GM23338 (cell line): ENCODE data around the gene C6orf136. TPM values are rescaled to one million over a fixed set of nuclear protein-coding genes. Genes with fewer than 3 reads are reported as not detected.

Experiments used
- ATAC-seq: fragments of 200-7000 bp; cut with Tn5 transposase; 3 replicates; pipeline ENCODE4 v1.9.1; 2020
- DNase-seq: peaks from one replicate; pipeline ENCODE4 v3.0.0-alpha.2; 2015; ENCODE audit warnings: low spot score
- H2AFZ ChIP-seq: fragments of 200-600 bp; sonication (generic); 2 replicates; pipeline ENCODE4 v1.8.0; 2016; ENCODE audit warnings: antibody characterized with exemption, mild to moderate bottlenecking, moderate library complexity
- H3F3A ChIP-seq: fragments of 200-600 bp; sonication (generic); replicated peaks from 2 replicates; pipeline ENCODE4 v1.8.0; 2017; ENCODE audit warnings: antibody characterized with exemption, mixed run types, low read depth
- H3K27ac ChIP-seq: fragments of 200-600 bp; sonication (generic); 2 replicates; pipeline ENCODE4 v1.6.1; 2016; ENCODE audit warnings: low read depth
- H3K27me3 ChIP-seq: fragments of 200-600 bp; sonication (generic); 2 replicates; pipeline ENCODE4 v1.8.0; 2016; ENCODE audit warnings: mild to moderate bottlenecking, mixed run types, moderate library complexity; ENCODE audit not compliant: insufficient read depth
- H3K36me3 ChIP-seq: fragments of 200-600 bp; sonication (generic); 2 replicates; pipeline ENCODE4 v1.8.0; 2016; ENCODE audit warnings: mild to moderate bottlenecking; ENCODE audit not compliant: insufficient read depth
- H3K4me1 ChIP-seq: fragments of 200-600 bp; sonication (generic); 2 replicates; pipeline ENCODE4 v1.8.0; 2016; ENCODE audit warnings: mild to moderate bottlenecking, moderate library complexity; ENCODE audit not compliant: insufficient read depth
- H3K4me2 ChIP-seq: fragments of 200-600 bp; sonication (generic); 2 replicates; pipeline ENCODE4 v1.7.1; 2017; ENCODE audit warnings: mixed run types
- H3K4me3 ChIP-seq: fragments of 200-600 bp; sonication (generic); 2 replicates; pipeline ENCODE4 v1.6.1; 2016; ENCODE audit warnings: mixed run types
- H3K79me2 ChIP-seq: fragments of 200-600 bp; sonication (generic); replicated peaks from 2 replicates; pipeline ENCODE4 v1.8.0; 2017; ENCODE audit warnings: mild to moderate bottlenecking; ENCODE audit not compliant: insufficient read depth
- H3K9me2 ChIP-seq: fragments of 200-600 bp; sonication (generic); 2 replicates; pipeline ENCODE4 v1.8.0; 2017; ENCODE audit not compliant: insufficient read depth
- H4K20me1 ChIP-seq: fragments of 200-600 bp; sonication (generic); replicated peaks from 2 replicates; pipeline ENCODE4 v1.8.0; 2017; ENCODE audit warnings: mild to moderate bottlenecking; ENCODE audit not compliant: insufficient read depth
- H3K27ac Mint-ChIP-seq: 2 replicates; pipeline ENCODE4 v1.8.0; 2020; ENCODE audit warnings: inconsistent platforms, mild to moderate bottlenecking, moderate library complexity, mixed read lengths
- H3K27me3 Mint-ChIP-seq: 3 replicates; pipeline ENCODE4 v1.8.0; 2022; ENCODE audit warnings: low read depth, mild to moderate bottlenecking, moderate library complexity, mixed read lengths, inconsistent platforms; ENCODE audit not compliant: insufficient read depth, poor library complexity
- H3K36me3 Mint-ChIP-seq: 3 replicates; pipeline ENCODE4 v1.8.0; 2021; ENCODE audit warnings: low read depth, mild to moderate bottlenecking, inconsistent platforms, moderate library complexity, mixed read lengths
- H3K4me1 Mint-ChIP-seq: 3 replicates; pipeline ENCODE4 v1.8.0; 2020; ENCODE audit warnings: mild to moderate bottlenecking, inconsistent platforms, mixed read lengths
- H3K4me3 Mint-ChIP-seq: 3 replicates; pipeline ENCODE4 v1.8.0; 2021; ENCODE audit warnings: moderate library complexity, mild to moderate bottlenecking, inconsistent platforms, mixed read lengths
- H3K9me3 Mint-ChIP-seq: 3 replicates; pipeline ENCODE4 v1.8.0; 2020; ENCODE audit warnings: moderate library complexity, mild to moderate bottlenecking, inconsistent platforms, mixed read lengths
- CREB1 ChIP-seq: fragments of 250-450 bp; sonication (Bioruptor Pico); IDR thresholded peaks from 2 replicates; pipeline ENCODE4 v1.5.0; 2020; ENCODE audit warnings: low read depth, mild to moderate bottlenecking, moderate library complexity
- EZH2 ChIP-seq: fragments of 200-600 bp; sonication (generic); IDR thresholded peaks from one replicate; pipeline ENCODE4 v1.8.0; 2017; ENCODE audit warnings: antibody characterized with exemption, mild to moderate bottlenecking, low read depth; ENCODE audit not compliant: unreplicated experiment
- EZH2phosphoT487 ChIP-seq: fragments of 200-600 bp; sonication (generic); IDR thresholded peaks from one replicate; pipeline ENCODE4 v1.8.1; 2018; ENCODE audit warnings: antibody characterized with exemption; ENCODE audit not compliant: unreplicated experiment
- STAT1 ChIP-seq: IDR thresholded peaks from one replicate; pipeline ENCODE4 v1.6.1; 2016; ENCODE audit warnings: antibody characterized with exemption; ENCODE audit not compliant: unreplicated experiment
- ZNF331 ChIP-seq: fragments of 250-450 bp; sonication (Bioruptor Pico); IDR thresholded peaks from 2 replicates; pipeline ENCODE4 v1.5.0; 2020; ENCODE audit warnings: low read depth, mild to moderate bottlenecking, moderate library complexity
- polyA plus RNA-seq: library from polyadenylated mRNA; unstranded; fragments of >200 nt; fragmentation: Nextera tagmentation; extraction: Ambion mirVana; gene quantifications from 2 replicates; pipeline ENCODE4 v1.2.1, GENCODE V29; 2016
- total RNA-seq: library from RNA; depleted of rRNA; stranded (reverse); fragments of >200 nt; shearing (Covaris generic); gene quantifications from 2 replicates; pipeline ENCODE4 v1.2.3, GENCODE V29; 2014
- TF ChIP-seq, protein P1 (sequence below): IDR thresholded peaks from 2 replicates; pipeline ENCODE4 v1.6.1; 2016; ENCODE audit warnings: antibody characterized with exemption
- TF ChIP-seq, protein P2 (sequence below): fragments of 250-450 bp; sonication (Bioruptor Pico); IDR thresholded peaks from 2 replicates; pipeline ENCODE4 v1.5.0; 2020; ENCODE audit warnings: mild to moderate bottlenecking, moderate library complexity

The C6orf136 gene
- total and polyA plus RNA-seq, 2 experiments from 2014 or later, result 12.5 to 27.5 TPM

DNA sequence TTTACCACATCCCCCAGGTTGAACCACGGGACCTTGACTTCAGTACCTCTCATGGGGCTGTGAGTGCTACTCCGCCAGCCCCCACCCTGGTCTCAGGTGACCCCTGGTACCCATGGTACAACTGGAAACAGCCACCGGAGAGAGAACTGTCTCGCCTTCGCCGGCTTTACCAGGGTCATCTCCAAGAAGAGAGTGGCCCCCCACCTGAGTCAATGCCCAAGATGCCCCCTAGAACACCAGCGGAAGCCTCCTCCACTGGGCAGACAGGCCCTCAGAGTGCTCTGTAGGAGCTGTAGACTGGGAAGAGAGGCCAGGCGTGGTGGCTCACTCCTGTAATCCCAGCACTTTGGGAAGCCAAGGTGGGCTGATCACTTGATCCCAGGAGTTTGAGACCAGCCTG is 21.4 kb upstream of the C6orf136 start:
- peaks cover 8% of the 10 kb centered on the region for H3K79me2 ChIP-seq
- peaks cover 73% of the 10 kb centered on the region for H3K36me3 Mint-ChIP-seq
- no peaks in the 10 kb centered on the region for H3K9me2 ChIP-seq
- no peak overlapping the region for H3K4me2 ChIP-seq
- peaks cover 14% of the 10 kb centered on the region for H3K4me1 ChIP-seq
- no peak overlapping the region; the same call in 1 of the 2 replicates for H3K27ac Mint-ChIP-seq
- no peaks in the 10 kb centered on the region for H3K27me3 ChIP-seq
- TF ChIP-seq CREB1, result no peak
- no peak for TF ChIP-seq EZH2
- TF ChIP-seq, protein P1, sequence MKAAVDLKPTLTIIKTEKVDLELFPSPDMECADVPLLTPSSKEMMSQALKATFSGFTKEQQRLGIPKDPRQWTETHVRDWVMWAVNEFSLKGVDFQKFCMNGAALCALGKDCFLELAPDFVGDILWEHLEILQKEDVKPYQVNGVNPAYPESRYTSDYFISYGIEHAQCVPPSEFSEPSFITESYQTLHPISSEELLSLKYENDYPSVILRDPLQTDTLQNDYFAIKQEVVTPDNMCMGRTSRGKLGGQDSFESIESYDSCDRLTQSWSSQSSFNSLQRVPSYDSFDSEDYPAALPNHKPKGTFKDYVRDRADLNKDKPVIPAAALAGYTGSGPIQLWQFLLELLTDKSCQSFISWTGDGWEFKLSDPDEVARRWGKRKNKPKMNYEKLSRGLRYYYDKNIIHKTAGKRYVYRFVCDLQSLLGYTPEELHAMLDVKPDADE, result no peak
- TF ChIP-seq ZNF331 (CRISPR knock-in tag), result no peak
- TF ChIP-seq EZH2phosphoT487, result no peak
- TF ChIP-seq STAT1, result no peak
- TF ChIP-seq, protein P2, sequence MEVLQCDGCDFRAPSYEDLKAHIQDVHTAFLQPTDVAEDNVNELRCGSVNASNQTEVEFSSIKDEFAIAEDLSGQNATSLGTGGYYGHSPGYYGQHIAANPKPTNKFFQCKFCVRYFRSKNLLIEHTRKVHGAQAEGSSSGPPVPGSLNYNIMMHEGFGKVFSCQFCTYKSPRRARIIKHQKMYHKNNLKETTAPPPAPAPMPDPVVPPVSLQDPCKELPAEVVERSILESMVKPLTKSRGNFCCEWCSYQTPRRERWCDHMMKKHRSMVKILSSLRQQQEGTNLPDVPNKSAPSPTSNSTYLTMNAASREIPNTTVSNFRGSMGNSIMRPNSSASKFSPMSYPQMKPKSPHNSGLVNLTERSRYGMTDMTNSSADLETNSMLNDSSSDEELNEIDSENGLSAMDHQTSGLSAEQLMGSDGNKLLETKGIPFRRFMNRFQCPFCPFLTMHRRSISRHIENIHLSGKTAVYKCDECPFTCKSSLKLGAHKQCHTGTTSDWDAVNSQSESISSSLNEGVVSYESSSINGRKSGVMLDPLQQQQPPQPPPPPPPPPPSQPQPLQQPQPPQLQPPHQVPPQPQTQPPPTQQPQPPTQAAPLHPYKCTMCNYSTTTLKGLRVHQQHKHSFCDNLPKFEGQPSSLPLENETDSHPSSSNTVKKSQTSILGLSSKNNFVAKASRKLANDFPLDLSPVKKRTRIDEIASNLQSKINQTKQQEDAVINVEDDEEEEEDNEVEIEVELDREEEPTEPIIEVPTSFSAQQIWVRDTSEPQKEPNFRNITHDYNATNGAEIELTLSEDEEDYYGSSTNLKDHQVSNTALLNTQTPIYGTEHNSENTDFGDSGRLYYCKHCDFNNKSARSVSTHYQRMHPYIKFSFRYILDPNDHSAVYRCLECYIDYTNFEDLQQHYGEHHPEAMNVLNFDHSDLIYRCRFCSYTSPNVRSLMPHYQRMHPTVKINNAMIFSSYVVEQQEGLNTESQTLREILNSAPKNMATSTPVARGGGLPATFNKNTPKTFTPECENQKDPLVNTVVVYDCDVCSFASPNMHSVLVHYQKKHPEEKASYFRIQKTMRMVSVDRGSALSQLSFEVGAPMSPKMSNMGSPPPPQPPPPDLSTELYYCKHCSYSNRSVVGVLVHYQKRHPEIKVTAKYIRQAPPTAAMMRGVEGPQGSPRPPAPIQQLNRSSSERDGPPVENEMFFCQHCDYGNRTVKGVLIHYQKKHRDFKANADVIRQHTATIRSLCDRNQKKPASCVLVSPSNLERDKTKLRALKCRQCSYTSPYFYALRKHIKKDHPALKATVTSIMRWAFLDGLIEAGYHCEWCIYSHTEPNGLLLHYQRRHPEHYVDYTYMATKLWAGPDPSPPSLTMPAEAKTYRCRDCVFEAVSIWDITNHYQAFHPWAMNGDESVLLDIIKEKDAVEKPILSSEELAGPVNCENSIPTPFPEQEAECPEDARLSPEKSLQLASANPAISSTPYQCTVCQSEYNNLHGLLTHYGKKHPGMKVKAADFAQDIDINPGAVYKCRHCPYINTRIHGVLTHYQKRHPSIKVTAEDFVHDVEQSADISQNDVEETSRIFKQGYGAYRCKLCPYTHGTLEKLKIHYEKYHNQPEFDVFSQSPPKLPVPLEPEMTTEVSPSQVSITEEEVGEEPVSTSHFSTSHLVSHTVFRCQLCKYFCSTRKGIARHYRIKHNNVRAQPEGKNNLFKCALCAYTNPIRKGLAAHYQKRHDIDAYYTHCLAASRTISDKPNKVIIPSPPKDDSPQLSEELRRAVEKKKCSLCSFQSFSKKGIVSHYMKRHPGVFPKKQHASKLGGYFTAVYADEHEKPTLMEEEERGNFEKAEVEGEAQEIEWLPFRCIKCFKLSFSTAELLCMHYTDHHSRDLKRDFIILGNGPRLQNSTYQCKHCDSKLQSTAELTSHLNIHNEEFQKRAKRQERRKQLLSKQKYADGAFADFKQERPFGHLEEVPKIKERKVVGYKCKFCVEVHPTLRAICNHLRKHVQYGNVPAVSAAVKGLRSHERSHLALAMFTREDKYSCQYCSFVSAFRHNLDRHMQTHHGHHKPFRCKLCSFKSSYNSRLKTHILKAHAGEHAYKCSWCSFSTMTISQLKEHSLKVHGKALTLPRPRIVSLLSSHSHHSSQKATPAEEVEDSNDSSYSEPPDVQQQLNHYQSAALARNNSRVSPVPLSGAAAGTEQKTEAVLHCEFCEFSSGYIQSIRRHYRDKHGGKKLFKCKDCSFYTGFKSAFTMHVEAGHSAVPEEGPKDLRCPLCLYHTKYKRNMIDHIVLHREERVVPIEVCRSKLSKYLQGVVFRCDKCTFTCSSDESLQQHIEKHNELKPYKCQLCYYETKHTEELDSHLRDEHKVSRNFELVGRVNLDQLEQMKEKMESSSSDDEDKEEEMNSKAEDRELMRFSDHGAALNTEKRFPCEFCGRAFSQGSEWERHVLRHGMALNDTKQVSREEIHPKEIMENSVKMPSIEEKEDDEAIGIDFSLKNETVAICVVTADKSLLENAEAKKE (CRISPR knock-in tag), result no peak
- H3K27me3 Mint-ChIP-seq, result peaks cover 20% of the 10 kb centered on the region
- no peak overlapping the region for H3K27ac ChIP-seq
- no peak overlapping the region for H3K4me3 Mint-ChIP-seq
- peaks cover 20% of the 10 kb centered on the region for H3F3A ChIP-seq
- H4K20me1 ChIP-seq, result no peaks in the 10 kb centered on the region; the same call in 1 of the 2 replicates
- no peaks in the 10 kb centered on the region for H3K9me3 Mint-ChIP-seq
- no peak overlapping the region for H2AFZ ChIP-seq
- ATAC-seq (no peak), DNase-seq (no peak)
- H3K36me3 ChIP-seq, result peaks cover 29% of the 10 kb centered on the region
- no peak overlapping the region for H3K4me3 ChIP-seq
- peaks cover 14% of the 10 kb centered on the region for H3K4me1 Mint-ChIP-seq
